GM23338 (cell line): Measurements from ENCODE around the gene ACSL6. TPM values are rescaled to one million over a fixed set of nuclear protein-coding genes. Genes with fewer than 3 reads are reported as not detected.

Source experiments
- ATAC-seq: fragments of 200-7000 bp; cut with Tn5 transposase; 3 replicates; pipeline ENCODE4 v1.9.1; 2020
- DNase-seq: peaks from one replicate; pipeline ENCODE4 v3.0.0-alpha.2; 2015; ENCODE audit warnings: low spot score
- H2AFZ ChIP-seq: fragments of 200-600 bp; sonication (generic); 2 replicates; pipeline ENCODE4 v1.8.0; 2016; ENCODE audit warnings: antibody characterized with exemption, mild to moderate bottlenecking, moderate library complexity
- H3F3A ChIP-seq: fragments of 200-600 bp; sonication (generic); replicated peaks from 2 replicates; pipeline ENCODE4 v1.8.0; 2017; ENCODE audit warnings: antibody characterized with exemption, mixed run types, low read depth
- H3K27ac ChIP-seq: fragments of 200-600 bp; sonication (generic); 2 replicates; pipeline ENCODE4 v1.6.1; 2016; ENCODE audit warnings: low read depth
- H3K27me3 ChIP-seq: fragments of 200-600 bp; sonication (generic); 2 replicates; pipeline ENCODE4 v1.8.0; 2016; ENCODE audit warnings: mild to moderate bottlenecking, mixed run types, moderate library complexity; ENCODE audit not compliant: insufficient read depth
- H3K36me3 ChIP-seq: fragments of 200-600 bp; sonication (generic); 2 replicates; pipeline ENCODE4 v1.8.0; 2016; ENCODE audit warnings: mild to moderate bottlenecking; ENCODE audit not compliant: insufficient read depth
- H3K4me1 ChIP-seq: fragments of 200-600 bp; sonication (generic); 2 replicates; pipeline ENCODE4 v1.8.0; 2016; ENCODE audit warnings: mild to moderate bottlenecking, moderate library complexity; ENCODE audit not compliant: insufficient read depth
- H3K4me2 ChIP-seq: fragments of 200-600 bp; sonication (generic); 2 replicates; pipeline ENCODE4 v1.7.1; 2017; ENCODE audit warnings: mixed run types
- H3K4me3 ChIP-seq: fragments of 200-600 bp; sonication (generic); 2 replicates; pipeline ENCODE4 v1.6.1; 2016; ENCODE audit warnings: mixed run types
- H3K79me2 ChIP-seq: fragments of 200-600 bp; sonication (generic); replicated peaks from 2 replicates; pipeline ENCODE4 v1.8.0; 2017; ENCODE audit warnings: mild to moderate bottlenecking; ENCODE audit not compliant: insufficient read depth
- H3K9me2 ChIP-seq: fragments of 200-600 bp; sonication (generic); 2 replicates; pipeline ENCODE4 v1.8.0; 2017; ENCODE audit not compliant: insufficient read depth
- H4K20me1 ChIP-seq: fragments of 200-600 bp; sonication (generic); replicated peaks from 2 replicates; pipeline ENCODE4 v1.8.0; 2017; ENCODE audit warnings: mild to moderate bottlenecking; ENCODE audit not compliant: insufficient read depth
- H3K27ac Mint-ChIP-seq: 2 replicates; pipeline ENCODE4 v1.8.0; 2020; ENCODE audit warnings: inconsistent platforms, mild to moderate bottlenecking, moderate library complexity, mixed read lengths
- H3K27me3 Mint-ChIP-seq: 3 replicates; pipeline ENCODE4 v1.8.0; 2022; ENCODE audit warnings: low read depth, mild to moderate bottlenecking, moderate library complexity, mixed read lengths, inconsistent platforms; ENCODE audit not compliant: insufficient read depth, poor library complexity
- H3K36me3 Mint-ChIP-seq: 3 replicates; pipeline ENCODE4 v1.8.0; 2021; ENCODE audit warnings: low read depth, mild to moderate bottlenecking, inconsistent platforms, moderate library complexity, mixed read lengths
- H3K4me1 Mint-ChIP-seq: 3 replicates; pipeline ENCODE4 v1.8.0; 2020; ENCODE audit warnings: mild to moderate bottlenecking, inconsistent platforms, mixed read lengths
- H3K4me3 Mint-ChIP-seq: 3 replicates; pipeline ENCODE4 v1.8.0; 2021; ENCODE audit warnings: moderate library complexity, mild to moderate bottlenecking, inconsistent platforms, mixed read lengths
- H3K9me3 Mint-ChIP-seq: 3 replicates; pipeline ENCODE4 v1.8.0; 2020; ENCODE audit warnings: moderate library complexity, mild to moderate bottlenecking, inconsistent platforms, mixed read lengths
- CREB1 ChIP-seq: fragments of 250-450 bp; sonication (Bioruptor Pico); IDR thresholded peaks from 2 replicates; pipeline ENCODE4 v1.5.0; 2020; ENCODE audit warnings: low read depth, mild to moderate bottlenecking, moderate library complexity
- EZH2 ChIP-seq: fragments of 200-600 bp; sonication (generic); IDR thresholded peaks from one replicate; pipeline ENCODE4 v1.8.0; 2017; ENCODE audit warnings: antibody characterized with exemption, mild to moderate bottlenecking, low read depth; ENCODE audit not compliant: unreplicated experiment
- EZH2phosphoT487 ChIP-seq: fragments of 200-600 bp; sonication (generic); IDR thresholded peaks from one replicate; pipeline ENCODE4 v1.8.1; 2018; ENCODE audit warnings: antibody characterized with exemption; ENCODE audit not compliant: unreplicated experiment
- JUNB ChIP-seq: IDR thresholded peaks from one replicate; pipeline ENCODE4 v1.6.1; 2016; ENCODE audit warnings: antibody characterized with exemption; ENCODE audit not compliant: unreplicated experiment
- NANOG ChIP-seq: IDR thresholded peaks from 2 replicates; pipeline ENCODE4 v1.6.1; 2016; ENCODE audit warnings: antibody characterized with exemption, borderline replicate concordance
- POLR2AphosphoS5 ChIP-seq: IDR thresholded peaks from 2 replicates; pipeline ENCODE4 v1.6.1; 2016; ENCODE audit warnings: antibody characterized with exemption, low read depth
- REST ChIP-seq: IDR thresholded peaks from one replicate; pipeline ENCODE4 v1.6.1; 2018; ENCODE audit warnings: antibody characterized with exemption; ENCODE audit not compliant: unreplicated experiment
- STAT1 ChIP-seq: IDR thresholded peaks from one replicate; pipeline ENCODE4 v1.6.1; 2016; ENCODE audit warnings: antibody characterized with exemption; ENCODE audit not compliant: unreplicated experiment
- ZNF114 ChIP-seq: fragments of 250-450 bp; sonication (Bioruptor Pico); IDR thresholded peaks from 2 replicates; pipeline ENCODE4 v1.5.0; 2020; ENCODE audit warnings: mild to moderate bottlenecking, moderate library complexity
- ZNF331 ChIP-seq: fragments of 250-450 bp; sonication (Bioruptor Pico); IDR thresholded peaks from 2 replicates; pipeline ENCODE4 v1.5.0; 2020; ENCODE audit warnings: low read depth, mild to moderate bottlenecking, moderate library complexity
- ZNF462 ChIP-seq: fragments of 250-450 bp; sonication (Bioruptor Pico); IDR thresholded peaks from 2 replicates; pipeline ENCODE4 v1.5.0; 2020; ENCODE audit warnings: mild to moderate bottlenecking, moderate library complexity
- polyA plus RNA-seq: library from polyadenylated mRNA; unstranded; fragments of >200 nt; fragmentation: Nextera tagmentation; extraction: Ambion mirVana; gene quantifications from 2 replicates; pipeline ENCODE4 v1.2.1, GENCODE V29; 2016
- total RNA-seq: library from RNA; depleted of rRNA; stranded (reverse); fragments of >200 nt; shearing (Covaris generic); gene quantifications from 2 replicates; pipeline ENCODE4 v1.2.3, GENCODE V29; 2014
- TF ChIP-seq, protein P1 (sequence below), 2 experiments: fragments of 200-600 bp in 1 of 2; sonication (generic) in 1 of 2; conservative IDR thresholded peaks; 2 replicates each; pipeline versions ENCODE4 v1.5.1 to v1.6.1; 2016 to 2017; ENCODE audit warnings: antibody characterized with exemption in 2 of 2, low read depth in 2 of 2, mild to moderate bottlenecking in 2 of 2, moderate library complexity in 1 of 2
- TF ChIP-seq, protein P2 (sequence below): IDR thresholded peaks from 2 replicates; pipeline ENCODE4 v1.6.1; 2016; ENCODE audit warnings: antibody characterized with exemption

ACSL6 gene
- total and polyA plus RNA-seq, 2 experiments from 2014 or later, result 0.76 to 3.6 TPM

- Histone ChIP-seq H3K27me3 (no peaks in the 10 kb centered on the region), H3F3A (no peaks in the 10 kb centered on the region), H3K79me2 (no peaks in the 10 kb centered on the region), H4K20me1 (no peaks in the 10 kb centered on the region), H3K9me2 (peaks cover 4% of the 10 kb centered on the region; the same call in 1 of the 2 replicates), H3K36me3 (no peaks in the 10 kb centered on the region), H3K27ac (0 out of 2 replicates have a peak overlapping the region, but pooled peaks have one; percentile 42), H2AFZ (peak overlapping the region; percentile 59; the same call in 1 of the 2 replicates), H3K4me3 (no peak overlapping the region), H3K4me2 (peak overlapping the region; percentile 54), H3K4me1 (peaks cover 18% of the 10 kb centered on the region)
- Mint-ChIP-seq H3K36me3 (no peaks in the 10 kb centered on the region), H3K27ac (no peak overlapping the region), H3K9me3 (no peaks in the 10 kb centered on the region), H3K27me3 (peaks cover 8% of the 10 kb centered on the region), H3K4me1 (peaks cover 32% of the 10 kb centered on the region), H3K4me3 (peak overlapping the region; percentile 13; the same call in 1 of the 3 replicates)
- TF ChIP-seq STAT1 (no peak), ZNF114 (no peak), EZH2 (no peak), POLR2AphosphoS5 (no peak), NANOG (no peak), ZNF462 (CRISPR knock-in tag) (no peak), JUNB (no peak), ZNF331 (no peak), EZH2phosphoT487 (no peak), REST (no peak), CREB1 (CRISPR knock-in tag) (no peak)
- TF ChIP-seq, protein P1, sequence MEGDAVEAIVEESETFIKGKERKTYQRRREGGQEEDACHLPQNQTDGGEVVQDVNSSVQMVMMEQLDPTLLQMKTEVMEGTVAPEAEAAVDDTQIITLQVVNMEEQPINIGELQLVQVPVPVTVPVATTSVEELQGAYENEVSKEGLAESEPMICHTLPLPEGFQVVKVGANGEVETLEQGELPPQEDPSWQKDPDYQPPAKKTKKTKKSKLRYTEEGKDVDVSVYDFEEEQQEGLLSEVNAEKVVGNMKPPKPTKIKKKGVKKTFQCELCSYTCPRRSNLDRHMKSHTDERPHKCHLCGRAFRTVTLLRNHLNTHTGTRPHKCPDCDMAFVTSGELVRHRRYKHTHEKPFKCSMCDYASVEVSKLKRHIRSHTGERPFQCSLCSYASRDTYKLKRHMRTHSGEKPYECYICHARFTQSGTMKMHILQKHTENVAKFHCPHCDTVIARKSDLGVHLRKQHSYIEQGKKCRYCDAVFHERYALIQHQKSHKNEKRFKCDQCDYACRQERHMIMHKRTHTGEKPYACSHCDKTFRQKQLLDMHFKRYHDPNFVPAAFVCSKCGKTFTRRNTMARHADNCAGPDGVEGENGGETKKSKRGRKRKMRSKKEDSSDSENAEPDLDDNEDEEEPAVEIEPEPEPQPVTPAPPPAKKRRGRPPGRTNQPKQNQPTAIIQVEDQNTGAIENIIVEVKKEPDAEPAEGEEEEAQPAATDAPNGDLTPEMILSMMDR (conservative IDR thresholded peaks at IDR 0.05; ENCODE audit: low read depth in 2 of 2), result no peak
- TF ChIP-seq, protein P2, sequence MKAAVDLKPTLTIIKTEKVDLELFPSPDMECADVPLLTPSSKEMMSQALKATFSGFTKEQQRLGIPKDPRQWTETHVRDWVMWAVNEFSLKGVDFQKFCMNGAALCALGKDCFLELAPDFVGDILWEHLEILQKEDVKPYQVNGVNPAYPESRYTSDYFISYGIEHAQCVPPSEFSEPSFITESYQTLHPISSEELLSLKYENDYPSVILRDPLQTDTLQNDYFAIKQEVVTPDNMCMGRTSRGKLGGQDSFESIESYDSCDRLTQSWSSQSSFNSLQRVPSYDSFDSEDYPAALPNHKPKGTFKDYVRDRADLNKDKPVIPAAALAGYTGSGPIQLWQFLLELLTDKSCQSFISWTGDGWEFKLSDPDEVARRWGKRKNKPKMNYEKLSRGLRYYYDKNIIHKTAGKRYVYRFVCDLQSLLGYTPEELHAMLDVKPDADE, result no peak
- ATAC-seq (no peak), DNase-seq (no peak)
These were observed 8.7 kb downstream of the ACSL6 start for GRCh38 chr5:132002757-132003156.
